ENCODE results near the gene MYBPC2. TPM values are rescaled to one million over a fixed set of nuclear protein-coding genes. Genes with fewer than 3 reads are reported as not detected.

The MYBPC2 gene
- total and polyA plus RNA-seq, 2 of the 4 experiments (the other 2 are of a cell fraction), result not detected

DNA sequence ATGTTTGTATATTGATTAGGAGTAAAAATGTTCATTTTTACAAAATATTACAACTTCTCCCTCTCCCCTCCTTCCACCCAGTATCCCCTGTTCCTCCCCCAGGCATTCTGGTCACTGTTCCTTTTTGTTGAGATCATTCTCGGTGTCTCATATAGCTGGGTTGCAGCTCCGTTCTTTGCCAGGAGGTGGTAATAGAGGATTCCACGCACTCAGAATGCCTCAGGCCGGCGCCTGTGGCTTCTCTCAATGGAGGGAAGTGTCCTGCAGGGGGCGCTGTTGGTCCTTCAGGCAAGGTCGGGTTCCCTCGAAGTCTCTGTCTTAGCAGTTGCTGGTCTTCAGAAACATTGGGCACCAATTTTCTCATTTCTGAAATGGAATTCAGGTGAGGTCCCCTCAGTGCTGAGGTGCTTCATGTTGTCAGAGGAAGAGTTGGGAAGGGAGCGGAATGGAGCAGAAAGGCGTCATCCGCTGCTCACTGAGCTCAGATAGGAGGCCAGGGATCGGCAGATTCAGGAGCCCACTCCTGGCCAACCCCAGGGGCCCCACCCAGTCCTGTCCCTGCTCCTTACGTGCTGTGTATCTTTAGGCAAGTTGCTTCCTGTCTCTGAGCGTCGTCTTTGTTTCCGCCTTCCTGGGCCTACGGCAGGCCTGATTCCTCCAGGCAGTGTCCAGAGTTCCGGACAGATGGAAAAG, 54.3 kb downstream of the MYBPC2 start:
- dilution Hi-C loops (cut with HindIII; ENCODE audit: low sequenced_read_pairs, unreplicated experiment), result no loop called here
- no peaks in the 10 kb centered on the region for H4K20me1 ChIP-seq (ENCODE audit: insufficient read depth, low read length)
- no peak overlapping the region for H3K9ac ChIP-seq (ENCODE audit: low read depth, low read length)
- no peak overlapping the region for H2AK5ac ChIP-seq (ENCODE audit: low read depth, low read length)
- WGBS, 2 experiments (ENCODE audit: extremely low coverage in 2 of 2, insufficient read length in 1 of 2), result 56% methylated on average over 2 of the region's 18 CpGs; no CpG with 5 or more reads in 1 of the 2 experiments
- no peak overlapping the region for H3K27ac ChIP-seq (ENCODE audit: insufficient read depth, low read length)
- no peaks in the 10 kb centered on the region for H3K4me1 ChIP-seq (ENCODE audit: control insufficient read depth, insufficient read depth, low read length)
- peaks cover 6% of the 10 kb centered on the region; the same call in 1 of the 2 replicates for H3K9me3 ChIP-seq (ENCODE audit: control insufficient read depth, insufficient read depth, low read length)
- no peak overlapping the region for H4K5ac ChIP-seq (ENCODE audit: low read depth, low read length)
- no peak overlapping the region for H3K4me3 ChIP-seq (ENCODE audit: insufficient read depth, low read depth, low read length)
- no peak overlapping the region for H3K14ac ChIP-seq (replicated peaks; ENCODE audit: low read depth, low read length)
- ChIA-PET CTCF (no interaction called here), POLR2A (ENCODE audit: unreplicated experiment) (no interaction called here)
- no peak overlapping the region for H3K18ac ChIP-seq (ENCODE audit: low read depth, low read length)
- no peak overlapping the region for H3K56ac ChIP-seq (ENCODE audit: extremely low read depth, insufficient read depth, low read length)
- DNase-seq (peak; percentile 19), ATAC-seq (ENCODE audit: low read depth) (no peak)
- peaks cover 8% of the 10 kb centered on the region for H3K36me3 ChIP-seq (ENCODE audit: control insufficient read depth, insufficient read depth, low read length)
- no peak overlapping the region for H3K23ac ChIP-seq (ENCODE audit: low read depth, low read length)
- no peak overlapping the region for H4K91ac ChIP-seq (ENCODE audit: insufficient read depth, low read depth, low read length)
- no peak overlapping the region for H2AK9ac ChIP-seq (replicated peaks; ENCODE audit: low read depth, low read length, poor library complexity)
- no peak overlapping the region for H2BK15ac ChIP-seq (ENCODE audit: low read depth, low read length)
- no TSS peak for BruUV-seq (replicated peaks)
- H3K4ac ChIP-seq (ENCODE audit: low read depth, low read length), result no peak overlapping the region
- no peak overlapping the region for H2BK120ac ChIP-seq (ENCODE audit: low read depth, low read length)
- H3K4me2 ChIP-seq (ENCODE audit: low read depth, low read length), result no peak overlapping the region
- no peaks in the 10 kb centered on the region; a peak in 1 of 4 replicates for H3K79me1 ChIP-seq (ENCODE audit: low read depth in 1 of 2, low read length in 2 of 2)
- no peak overlapping the region for H2AFZ ChIP-seq (replicated peaks; ENCODE audit: low read length, poor library complexity)
- no peak overlapping the region for H2BK5ac ChIP-seq (ENCODE audit: low read depth, low read length, poor library complexity, severe bottlenecking)
- intact Hi-C loops (cut with micrococcal nuclease), result no loop called here
- H3K9me1 ChIP-seq (ENCODE audit: insufficient read depth, low read length), result no peaks in the 10 kb centered on the region
- H4K8ac ChIP-seq (ENCODE audit: low read depth in 2 of 2, low read length in 2 of 2), result no peak overlapping the region
- in situ Hi-C loops (cut with MboI; ENCODE audit: low sequenced_read_pairs), result no loop called here
- H3K27me3 ChIP-seq (ENCODE audit: control insufficient read depth, insufficient read depth, low read length), result peaks cover 29% of the 10 kb centered on the region
- TF ChIP-seq, protein P1, sequence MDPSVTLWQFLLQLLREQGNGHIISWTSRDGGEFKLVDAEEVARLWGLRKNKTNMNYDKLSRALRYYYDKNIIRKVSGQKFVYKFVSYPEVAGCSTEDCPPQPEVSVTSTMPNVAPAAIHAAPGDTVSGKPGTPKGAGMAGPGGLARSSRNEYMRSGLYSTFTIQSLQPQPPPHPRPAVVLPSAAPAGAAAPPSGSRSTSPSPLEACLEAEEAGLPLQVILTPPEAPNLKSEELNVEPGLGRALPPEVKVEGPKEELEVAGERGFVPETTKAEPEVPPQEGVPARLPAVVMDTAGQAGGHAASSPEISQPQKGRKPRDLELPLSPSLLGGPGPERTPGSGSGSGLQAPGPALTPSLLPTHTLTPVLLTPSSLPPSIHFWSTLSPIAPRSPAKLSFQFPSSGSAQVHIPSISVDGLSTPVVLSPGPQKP (IDR thresholded peaks at IDR 0.05; ENCODE audit: borderline replicate concordance, low read depth, low read length), result no peak
- TF ChIP-seq CEBPB (IDR thresholded peaks at IDR 0.05; ENCODE audit: low read depth, low read length), result no peak
- TF ChIP-seq, protein P2, sequence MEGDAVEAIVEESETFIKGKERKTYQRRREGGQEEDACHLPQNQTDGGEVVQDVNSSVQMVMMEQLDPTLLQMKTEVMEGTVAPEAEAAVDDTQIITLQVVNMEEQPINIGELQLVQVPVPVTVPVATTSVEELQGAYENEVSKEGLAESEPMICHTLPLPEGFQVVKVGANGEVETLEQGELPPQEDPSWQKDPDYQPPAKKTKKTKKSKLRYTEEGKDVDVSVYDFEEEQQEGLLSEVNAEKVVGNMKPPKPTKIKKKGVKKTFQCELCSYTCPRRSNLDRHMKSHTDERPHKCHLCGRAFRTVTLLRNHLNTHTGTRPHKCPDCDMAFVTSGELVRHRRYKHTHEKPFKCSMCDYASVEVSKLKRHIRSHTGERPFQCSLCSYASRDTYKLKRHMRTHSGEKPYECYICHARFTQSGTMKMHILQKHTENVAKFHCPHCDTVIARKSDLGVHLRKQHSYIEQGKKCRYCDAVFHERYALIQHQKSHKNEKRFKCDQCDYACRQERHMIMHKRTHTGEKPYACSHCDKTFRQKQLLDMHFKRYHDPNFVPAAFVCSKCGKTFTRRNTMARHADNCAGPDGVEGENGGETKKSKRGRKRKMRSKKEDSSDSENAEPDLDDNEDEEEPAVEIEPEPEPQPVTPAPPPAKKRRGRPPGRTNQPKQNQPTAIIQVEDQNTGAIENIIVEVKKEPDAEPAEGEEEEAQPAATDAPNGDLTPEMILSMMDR (conservative IDR thresholded peaks at IDR 0.05; ENCODE audit: low read depth, low read length), result peak; percentile 41
- TF ChIP-seq NFE2L2 (IDR thresholded peaks at IDR 0.05; ENCODE audit: low read depth, low read length), result no peak
- peak; percentile 33; the same call in 1 of the 2 replicates for TF ChIP-seq RAD21 (IDR thresholded peaks at IDR 0.05; ENCODE audit: low read length)
- no peak for TF ChIP-seq MAFK (IDR thresholded peaks at IDR 0.05; ENCODE audit: low read depth, low read length)
- H2BK20ac ChIP-seq (ENCODE audit: low read depth, low read length), result no peak overlapping the region
